ENCODE data around the gene GDNF. TPM values are rescaled to one million over a fixed set of nuclear protein-coding genes. Genes with fewer than 3 reads are reported as not detected.

The GDNF gene
- total RNA-seq, 1 donor from 2014 or later: 1.1 TPM

GRCh38 chr5:37876943-37877342, 37.1 kb upstream of the GDNF start:
- TF ChIP-seq CTCF (IDR thresholded peaks at IDR 0.05): no peak
- Mint-ChIP-seq H3K36me3 (ENCODE audit: low read depth) (peaks cover 2% of the 10 kb centered on the region), H3K27me3 (ENCODE audit: low read depth) (peaks cover 21% of the 10 kb centered on the region), H3K27ac (ENCODE audit: unreplicated experiment) (no peak overlapping the region), H3K4me1 (ENCODE audit: low read depth) (peaks cover 5% of the 10 kb centered on the region), H3K4me3 (ENCODE audit: unreplicated experiment) (no peak overlapping the region), H3K9me3 (ENCODE audit: low read depth) (peaks cover under 1% of the 10 kb centered on the region)
- DNase-seq (ENCODE audit: low spot score): no peak

- H3K27ac Mint-ChIP-seq (ENCODE audit: unreplicated experiment): no peak overlapping the region
- DNase-seq (ENCODE audit: low spot score): no peak
- H3K4me3 Mint-ChIP-seq (ENCODE audit: unreplicated experiment): no peak overlapping the region
- peaks cover 2% of the 10 kb centered on the region for H3K36me3 Mint-ChIP-seq (ENCODE audit: low read depth)
- no peak for TF ChIP-seq CTCF (IDR thresholded peaks at IDR 0.05)
- H3K9me3 Mint-ChIP-seq (ENCODE audit: low read depth): no peaks in the 10 kb centered on the region
- peaks cover 19% of the 10 kb centered on the region for H3K27me3 Mint-ChIP-seq (ENCODE audit: low read depth)
- H3K4me1 Mint-ChIP-seq (ENCODE audit: low read depth): peaks cover 5% of the 10 kb centered on the region
Measured at GRCh38 chr5:37876245-37876644, 36.4 kb upstream of the GDNF start.

- DNase-seq (ENCODE audit: low spot score): no peak
- no peaks in the 10 kb centered on the region for H3K9me3 Mint-ChIP-seq (ENCODE audit: low read depth)
- H3K27ac Mint-ChIP-seq (ENCODE audit: unreplicated experiment): no peak overlapping the region
- peaks cover 18% of the 10 kb centered on the region for H3K27me3 Mint-ChIP-seq (ENCODE audit: low read depth)
- peaks cover 5% of the 10 kb centered on the region for H3K4me1 Mint-ChIP-seq (ENCODE audit: low read depth)
- peaks cover 2% of the 10 kb centered on the region for H3K36me3 Mint-ChIP-seq (ENCODE audit: low read depth)
- H3K4me3 Mint-ChIP-seq (ENCODE audit: unreplicated experiment): no peak overlapping the region
- no peak for TF ChIP-seq CTCF (IDR thresholded peaks at IDR 0.05)
Measured at GRCh38 chr5:37875051-37875787, 35.4 kb upstream of the GDNF start.

GRCh38 chr5:37873988-37874387, 34.1 kb upstream of the GDNF start:
- no peaks in the 10 kb centered on the region for H3K36me3 Mint-ChIP-seq (ENCODE audit: low read depth)
- no peak for DNase-seq (ENCODE audit: low spot score)
- no peak for TF ChIP-seq CTCF (IDR thresholded peaks at IDR 0.05)
- no peak overlapping the region for H3K4me3 Mint-ChIP-seq (ENCODE audit: unreplicated experiment)
- no peak overlapping the region for H3K27ac Mint-ChIP-seq (ENCODE audit: unreplicated experiment)
- H3K27me3 Mint-ChIP-seq (ENCODE audit: low read depth): peaks cover 19% of the 10 kb centered on the region
- no peaks in the 10 kb centered on the region for H3K9me3 Mint-ChIP-seq (ENCODE audit: low read depth)
- H3K4me1 Mint-ChIP-seq (ENCODE audit: low read depth): peaks cover 5% of the 10 kb centered on the region

GRCh38 chr5:37871023-37871815, 31.4 kb upstream of the GDNF start:
- H3K27ac Mint-ChIP-seq (ENCODE audit: unreplicated experiment): no peak overlapping the region
- H3K9me3 Mint-ChIP-seq (ENCODE audit: low read depth): peaks cover 4% of the 10 kb centered on the region
- no peak for DNase-seq (ENCODE audit: low spot score)
- H3K4me1 Mint-ChIP-seq (ENCODE audit: low read depth): peaks cover 12% of the 10 kb centered on the region
- H3K4me3 Mint-ChIP-seq (ENCODE audit: unreplicated experiment): no peak overlapping the region
- no peak for TF ChIP-seq CTCF (IDR thresholded peaks at IDR 0.05)
- peaks cover 19% of the 10 kb centered on the region for H3K27me3 Mint-ChIP-seq (ENCODE audit: low read depth)
- no peaks in the 10 kb centered on the region for H3K36me3 Mint-ChIP-seq (ENCODE audit: low read depth)
